ENCODE results near the gene LRRFIP2. TPM values are rescaled to one million over a fixed set of nuclear protein-coding genes. Genes with fewer than 3 reads are reported as not detected.

LRRFIP2 gene
- total and polyA plus RNA-seq, 2 of the 4 experiments (the other 2 are of a cell fraction) = 20.6 to 31.0 TPM

- no peak overlapping the region for H3K4me2 ChIP-seq (ENCODE audit: low read depth, low read length)
- no peak overlapping the region for H3K4ac ChIP-seq (ENCODE audit: low read depth, low read length)
- H3K14ac ChIP-seq (replicated peaks; ENCODE audit: low read depth, low read length) = no peak overlapping the region
- peaks cover 10 to 13% of the 10 kb centered on the region in 2 experiments for H3K79me1 ChIP-seq (ENCODE audit: low read depth in 1 of 2, low read length in 2 of 2)
- H3K9ac ChIP-seq (ENCODE audit: low read depth, low read length) = no peak overlapping the region
- DNase-seq (no peak), ATAC-seq (ENCODE audit: low read depth) (no peak)
- CTCF ChIA-PET = no interaction called here
- no peak overlapping the region for H3K27ac ChIP-seq (ENCODE audit: insufficient read depth, low read length)
- no peak overlapping the region for H4K5ac ChIP-seq (ENCODE audit: low read depth, low read length)
- POLR2A ChIA-PET (ENCODE audit: unreplicated experiment) = no interaction called here
- dilution Hi-C loops (cut with HindIII; ENCODE audit: low sequenced_read_pairs, unreplicated experiment) = no loop called here
- H3K4me3 ChIP-seq (ENCODE audit: insufficient read depth, low read depth, low read length) = no peak overlapping the region
- TF ChIP-seq RFX5 (IDR thresholded peaks at IDR 0.05; ENCODE audit: low read depth, low read length) = no peak
- TF ChIP-seq BHLHE40 (IDR thresholded peaks at IDR 0.05; ENCODE audit: low read depth, low read length) = no peak
- no peak for TF ChIP-seq RCOR1 (IDR thresholded peaks at IDR 0.05; ENCODE audit: insufficient replicate concordance, low read length)
- TF ChIP-seq MXI1 (IDR thresholded peaks at IDR 0.05; ENCODE audit: borderline replicate concordance, low read depth, low read length) = no peak
- no peak for TF ChIP-seq POLR2A (IDR thresholded peaks at IDR 0.05; ENCODE audit: low read depth, low read length)
- TF ChIP-seq ELK1 (IDR thresholded peaks at IDR 0.05; ENCODE audit: borderline replicate concordance, low read depth, low read length) = no peak
- no peak for TF ChIP-seq RAD21 (IDR thresholded peaks at IDR 0.05; ENCODE audit: low read length)
- TF ChIP-seq MAFK (IDR thresholded peaks at IDR 0.05; ENCODE audit: low read depth, low read length) = no peak
- TF ChIP-seq CHD1 (IDR thresholded peaks at IDR 0.05; ENCODE audit: low read depth, low read length) = no peak
- no peak for TF ChIP-seq FOS (IDR thresholded peaks at IDR 0.05; ENCODE audit: low read depth, low read length)
- no peak for TF ChIP-seq USF2 (IDR thresholded peaks at IDR 0.05; ENCODE audit: low read depth, low read length)
- no peaks in the 10 kb centered on the region for H3K9me3 ChIP-seq (ENCODE audit: control insufficient read depth, insufficient read depth, low read length)
- H2AK5ac ChIP-seq (ENCODE audit: low read depth, low read length) = no peak overlapping the region
- H3K23ac ChIP-seq (ENCODE audit: low read depth, low read length) = no peak overlapping the region
- no peak overlapping the region for H2BK120ac ChIP-seq (ENCODE audit: low read depth, low read length)
- no peak overlapping the region for H3K56ac ChIP-seq (ENCODE audit: extremely low read depth, insufficient read depth, low read length)
- H3K36me3 ChIP-seq (ENCODE audit: control insufficient read depth, insufficient read depth, low read length) = peaks cover 7% of the 10 kb centered on the region
- no peaks in the 10 kb centered on the region for H3K27me3 ChIP-seq (ENCODE audit: control insufficient read depth, insufficient read depth, low read length)
- peaks cover 4% of the 10 kb centered on the region; the same call in 1 of the 2 replicates for H3K9me1 ChIP-seq (ENCODE audit: insufficient read depth, low read length)
- H4K20me1 ChIP-seq (ENCODE audit: insufficient read depth, low read length) = no peaks in the 10 kb centered on the region; the same call in 1 of the 2 replicates
- H3K18ac ChIP-seq (ENCODE audit: low read depth, low read length) = no peak overlapping the region
- H2AK9ac ChIP-seq (replicated peaks; ENCODE audit: low read depth, low read length, poor library complexity) = no peak overlapping the region
- no TSS peak for BruUV-seq (replicated peaks)
- no peak overlapping the region for H2AFZ ChIP-seq (replicated peaks; ENCODE audit: low read length, poor library complexity)
- no peak overlapping the region for H4K8ac ChIP-seq (ENCODE audit: low read depth in 2 of 2, low read length in 2 of 2)
- no peak overlapping the region for H2BK15ac ChIP-seq (ENCODE audit: low read depth, low read length)
- H2BK20ac ChIP-seq (ENCODE audit: low read depth, low read length) = no peak overlapping the region
- peaks cover 12% of the 10 kb centered on the region for H3K4me1 ChIP-seq (ENCODE audit: control insufficient read depth, insufficient read depth, low read length)
- intact Hi-C loops (cut with micrococcal nuclease) = loop anchor here (5.0 kb wide), 1 partner anchor 40 kb away; no protein-coding TSS in a partner anchor
- WGBS, 2 experiments (ENCODE audit: extremely low coverage in 2 of 2, insufficient read length in 1 of 2) = no CpG with 5 or more reads among the region's 3 CpGs
- H4K91ac ChIP-seq (ENCODE audit: insufficient read depth, low read depth, low read length) = no peak overlapping the region
- in situ Hi-C loops (cut with MboI; ENCODE audit: low sequenced_read_pairs) = no loop called here
- H2BK5ac ChIP-seq (ENCODE audit: low read depth, low read length, poor library complexity, severe bottlenecking) = no peak overlapping the region
Measured at GRCh38 chr3:37071921-37072320, 102.5 kb downstream of the LRRFIP2 start.

Measured in IMR-90 (cell line).